GM18502 (cell line): ENCODE results near the gene PDXK.

ENCODE experiments used
- ATAC-seq: cut with Tn5 transposase; IDR thresholded peaks from one replicate; pipeline ENCODE4 v1.9.1; 2021; ENCODE audit warnings: mild to moderate bottlenecking; ENCODE audit not compliant: unreplicated experiment, poor library complexity

PDXK gene

DNA sequence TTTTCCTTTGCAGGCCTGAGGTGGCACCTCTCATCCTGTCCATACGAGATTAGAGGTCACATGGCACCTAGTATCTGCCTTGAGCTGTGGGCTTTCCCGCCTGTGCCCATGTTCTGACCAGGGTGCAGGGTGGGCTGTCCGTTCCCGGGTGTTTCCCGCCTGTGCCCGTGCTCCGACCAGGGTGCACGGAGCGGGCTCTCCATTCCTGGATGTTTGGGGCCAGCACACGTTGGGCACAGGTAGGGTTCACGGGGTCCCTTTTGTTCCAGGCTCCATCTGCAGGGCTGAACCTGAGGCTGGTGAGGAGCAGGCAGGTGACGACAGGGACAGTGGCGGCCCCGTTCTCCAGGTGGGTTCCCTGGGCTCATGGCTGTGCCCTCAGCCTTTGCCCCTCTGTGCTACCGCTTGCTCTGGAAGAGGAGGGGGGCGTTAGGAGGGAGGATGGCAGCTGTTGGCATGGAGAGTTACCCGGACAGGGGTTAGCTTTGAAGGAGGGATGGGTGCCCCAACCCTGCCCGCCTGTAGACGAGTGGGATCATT lies 80.4 kb downstream of the PDXK start:
- ATAC-seq: no peak

DNA sequence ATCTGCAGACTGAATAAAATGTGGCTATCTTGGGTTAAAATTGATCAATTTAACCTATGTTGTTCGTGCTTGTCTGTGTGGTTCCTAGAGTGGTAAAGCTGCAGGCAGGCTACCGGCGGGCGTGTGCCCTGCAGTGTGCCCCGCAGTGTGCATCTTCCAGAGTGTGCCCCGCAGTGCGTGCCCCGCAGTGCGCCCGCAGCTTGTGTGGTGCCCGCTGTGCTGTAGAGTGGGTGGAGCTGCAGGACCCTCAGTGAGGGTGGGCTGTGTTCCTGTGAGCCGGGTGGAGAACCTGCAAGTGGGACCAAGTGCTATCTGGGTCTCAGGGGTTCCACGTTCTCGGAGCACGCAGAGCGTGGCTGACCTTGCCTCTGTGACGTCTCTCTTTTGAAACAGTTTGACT lies 81.2 kb downstream of the PDXK start:
- no peak for ATAC-seq

DNA sequence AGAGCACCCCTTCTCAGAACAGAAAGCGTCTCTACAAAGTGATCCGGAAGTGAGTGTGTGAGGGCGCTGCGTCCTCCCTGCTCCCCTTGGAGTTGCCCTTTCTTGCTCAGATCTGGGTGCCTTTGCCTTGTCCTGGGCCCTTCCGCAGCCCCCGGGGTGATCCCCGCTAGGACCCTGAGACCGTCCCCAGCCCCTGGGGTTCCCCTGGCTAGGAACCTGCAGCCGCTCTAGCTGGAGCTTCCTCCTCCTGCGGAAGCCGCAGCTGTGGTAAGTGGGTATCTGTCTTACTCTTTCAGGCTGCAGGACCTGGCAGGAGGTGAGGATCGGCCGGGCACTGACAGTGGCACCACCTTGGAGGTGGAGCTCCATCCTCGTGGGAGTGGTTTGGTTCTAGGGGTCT lies 81.6 kb downstream of the PDXK start:
- no peak for ATAC-seq

DNA sequence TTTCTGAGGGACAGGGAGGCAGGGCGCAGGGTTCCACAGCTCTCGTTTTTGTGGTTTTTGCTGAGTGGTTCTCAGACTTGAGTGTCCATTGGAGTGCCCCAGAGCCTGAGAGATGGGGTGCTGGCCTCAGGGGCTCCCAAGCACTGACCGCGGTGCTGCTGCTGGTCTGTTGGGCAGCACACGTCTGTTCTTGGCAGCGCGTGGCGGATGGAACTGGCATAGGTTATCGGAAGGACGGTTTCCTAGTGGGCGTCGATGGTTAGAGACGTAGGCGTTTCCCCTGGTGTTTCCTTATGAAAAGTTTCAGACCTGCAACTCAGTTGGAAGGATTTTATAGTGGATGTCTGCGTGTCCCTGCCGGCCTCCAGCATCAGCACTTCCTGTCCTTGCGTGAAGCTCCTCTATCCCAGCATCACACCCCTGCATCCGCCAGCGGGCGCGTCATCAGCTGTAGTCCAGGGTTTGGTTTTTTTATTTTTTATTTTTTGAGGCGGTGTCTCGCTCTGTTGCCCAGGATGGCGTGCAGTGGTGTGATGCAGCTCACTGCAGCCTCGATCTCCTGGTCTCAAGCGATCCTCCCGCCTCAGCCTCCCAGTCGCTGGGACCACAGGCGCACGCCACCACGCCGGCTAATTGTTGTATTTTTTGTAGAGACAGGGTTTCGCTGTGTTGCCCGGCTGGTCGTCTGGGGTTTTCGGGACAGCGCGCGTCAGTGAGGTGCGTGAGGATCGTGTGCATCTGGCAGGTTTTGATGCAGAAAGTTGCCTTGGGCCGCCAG lies 82.3 kb downstream of the PDXK start:
- ATAC-seq: no peak

DNA sequence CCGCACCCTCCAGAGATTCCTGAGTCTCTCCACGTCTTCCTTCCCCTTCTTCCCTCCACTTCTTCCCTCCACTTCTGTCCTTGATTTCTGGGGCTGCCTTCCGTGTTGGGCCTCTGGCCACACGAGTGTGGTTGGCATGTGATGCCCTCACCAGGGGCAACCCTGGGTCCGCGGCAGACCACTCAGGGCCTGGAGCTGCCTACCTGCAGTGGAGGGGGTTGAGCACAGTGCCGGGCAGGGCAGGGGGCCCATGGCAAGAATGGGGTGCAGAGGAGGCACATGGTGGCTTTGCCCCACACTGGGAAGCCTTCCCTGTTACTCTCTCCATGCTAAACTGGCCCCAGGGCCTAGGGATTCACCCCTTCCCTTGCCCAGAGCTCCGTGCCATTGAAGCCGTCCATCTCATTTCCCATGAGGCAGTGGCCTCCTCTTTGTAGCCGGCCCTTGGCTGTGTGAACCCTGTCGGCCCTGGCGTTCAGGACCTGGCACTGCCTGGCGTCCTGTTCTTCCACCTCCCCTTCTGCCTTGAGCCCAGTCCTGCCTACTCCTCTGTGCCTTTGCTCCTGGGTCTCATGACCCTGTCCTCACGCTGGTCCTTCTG lies 83.9 kb downstream of the PDXK start:
- ATAC-seq: no peak

GRCh38 chr21:43803558-43804300 lies 84.8 kb downstream of the PDXK start:
- no peak for ATAC-seq

GRCh38 chr21:43805275-43805800 lies 86.4 kb downstream of the PDXK start:
- peak; percentile 71 for ATAC-seq

DNA sequence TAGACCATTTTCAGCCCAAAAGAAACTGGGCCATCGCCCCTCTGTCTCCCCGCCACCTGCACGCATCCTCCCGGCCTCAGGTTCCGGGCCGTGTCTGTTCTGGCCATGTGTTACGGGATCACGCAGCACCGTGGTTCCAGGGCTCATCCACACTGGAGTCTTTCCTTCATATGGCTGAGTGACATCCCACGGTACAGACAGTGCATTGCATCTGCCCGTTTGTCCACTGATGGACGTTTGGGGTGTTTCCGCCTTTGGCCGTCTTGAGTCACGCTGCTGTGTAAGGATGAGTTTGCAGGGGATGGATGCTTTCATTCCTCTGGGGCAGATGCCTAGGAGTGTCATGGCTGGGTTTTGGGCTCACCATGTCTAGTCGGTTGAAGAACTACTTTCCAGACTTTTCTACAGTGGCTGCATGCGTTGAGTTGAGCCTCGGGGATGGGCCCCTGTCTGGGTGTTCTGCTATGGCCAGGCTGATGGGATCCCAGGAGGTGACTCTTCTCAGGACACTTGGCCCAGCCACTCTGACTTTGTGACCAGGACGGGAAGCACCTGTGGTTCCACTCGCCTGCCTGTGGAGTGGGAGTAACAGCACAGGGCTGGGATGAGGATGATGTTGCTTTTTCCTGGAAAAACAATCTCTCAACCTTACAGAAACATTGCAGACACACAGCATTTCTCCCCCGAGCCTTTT lies 87.2 kb downstream of the PDXK start:
- no peak for ATAC-seq

GRCh38 chr21:43808367-43808766 lies 89.4 kb downstream of the PDXK start:
- ATAC-seq: no peak

DNA sequence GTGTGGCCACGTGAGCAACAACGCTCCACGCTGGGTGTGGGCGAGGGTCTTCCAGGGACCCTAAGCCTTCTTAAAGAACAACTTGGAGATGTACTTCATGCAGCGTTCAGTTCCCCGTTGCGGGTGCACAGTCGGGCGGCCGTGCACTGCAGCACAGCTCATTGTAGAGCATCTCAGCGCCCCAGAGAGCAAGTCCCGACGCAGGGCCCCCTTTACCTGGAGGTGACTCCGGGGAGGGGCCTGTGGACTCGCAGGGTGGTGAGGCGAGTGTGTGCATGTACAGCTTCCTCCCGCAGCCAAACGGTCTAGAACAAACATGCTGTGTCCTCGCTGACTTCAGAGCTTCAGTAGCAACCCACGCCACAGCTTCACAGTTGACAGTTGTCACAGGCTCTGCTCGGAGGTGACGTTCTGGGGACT lies 89.9 kb downstream of the PDXK start:
- no peak for ATAC-seq

GRCh38 chr21:43809346-43809799 lies 90.4 kb downstream of the PDXK start:
- no peak for ATAC-seq

- no peak for ATAC-seq
Measured at GRCh38 chr21:43809853-43810504, 91.0 kb downstream of the PDXK start.

- ATAC-seq: no peak
Measured at GRCh38 chr21:43810505-43811261, 91.8 kb downstream of the PDXK start.

DNA sequence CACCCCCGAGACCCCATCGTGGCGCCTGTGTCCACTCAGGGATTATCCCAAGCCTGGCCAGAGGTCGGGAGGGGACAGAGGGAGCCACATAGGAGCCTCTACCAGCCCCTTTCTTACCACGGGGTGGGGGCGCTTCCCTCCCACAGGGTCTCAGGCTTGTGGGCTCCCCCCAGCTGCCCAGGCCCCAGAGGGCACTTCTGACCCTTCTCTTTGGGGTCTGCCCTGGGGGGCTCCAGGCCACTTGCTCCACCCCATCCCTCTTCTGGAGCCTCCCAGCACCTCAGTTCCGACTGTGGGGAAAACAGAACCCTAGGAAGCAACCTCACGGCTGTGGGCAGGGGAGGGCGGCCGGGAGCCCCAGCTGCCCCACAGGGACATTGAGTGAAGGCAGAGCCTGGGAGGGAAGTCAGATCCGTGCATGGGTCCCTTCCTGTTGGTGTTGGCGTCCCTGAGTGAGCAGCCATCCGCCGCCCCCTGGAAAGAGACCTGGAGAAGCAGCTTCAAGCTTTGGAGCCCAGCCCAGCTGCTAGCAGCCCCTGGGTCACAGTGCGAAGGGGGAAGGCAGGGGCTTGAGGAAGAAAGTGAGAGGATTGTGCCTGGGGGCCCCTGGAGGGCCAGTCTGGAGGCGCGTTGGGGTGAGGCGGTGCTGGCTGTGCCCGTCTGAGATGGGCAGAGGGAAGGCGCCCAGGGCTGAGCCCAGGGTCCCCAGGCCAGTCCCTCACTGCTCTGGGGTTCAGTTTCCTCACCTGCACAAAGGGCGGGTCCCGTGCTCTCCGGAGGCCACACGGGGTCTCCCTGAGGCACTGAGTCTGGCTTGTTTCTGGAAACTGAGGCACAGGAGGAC lies 92.6 kb downstream of the PDXK start:
- ATAC-seq: no peak
